Fibroblast of pulmonary artery (primary cell): ENCODE results near the gene PNPO.
A peak's percentile ranks its signal among the peaks of the same experiment; 100 is the strongest.

ENCODE experiments used
- DNase-seq: peaks from one replicate; pipeline ENCODE4 v3.0.0-alpha.2; 2010; ENCODE audit warnings: low read depth
- H3K4me3 ChIP-seq: replicated peaks from 2 replicates; pipeline ENCODE4 v1.5.1; 2011; ENCODE audit warnings: low read depth, mild to moderate bottlenecking, control low read depth, low read length, moderate library complexity
- CTCF ChIP-seq: IDR thresholded peaks from 2 replicates; pipeline ENCODE4 v1.5.1; 2011; ENCODE audit warnings: mild to moderate bottlenecking, control low read depth, low read length, inconsistent platforms; ENCODE audit errors: missing control alignments

PNPO gene

DNA sequence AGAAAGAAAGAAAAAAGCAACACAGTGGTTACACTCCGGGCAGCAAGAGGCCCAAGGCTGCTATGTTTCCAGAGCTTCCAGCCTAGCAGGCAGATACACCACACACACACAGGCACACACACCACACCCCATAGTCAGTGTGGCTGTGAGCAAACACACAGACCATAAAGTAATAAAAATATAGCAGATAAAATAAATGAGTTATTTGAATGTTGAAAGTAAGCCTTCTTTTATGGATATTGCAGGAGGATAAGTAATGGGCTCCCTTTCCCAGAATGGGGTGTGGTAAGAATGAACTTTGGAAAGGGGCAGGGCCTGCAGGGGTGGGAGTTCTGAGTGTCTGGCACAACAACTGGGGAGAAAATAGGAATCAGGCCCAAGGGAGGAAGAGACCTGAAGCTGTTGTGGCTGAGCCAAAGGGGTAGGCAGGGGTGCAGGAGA lies 24.7 kb downstream of the PNPO start:
- TF ChIP-seq CTCF = no peak
- no peak for DNase-seq

GRCh38 chr17:47967607-47968252 lies 26.4 kb downstream of the PNPO start:
- peak; percentile 70 for DNase-seq
- no peak overlapping the region for H3K4me3 ChIP-seq
- TF ChIP-seq CTCF = no peak

More for the DNA sequence above, 24.7 kb downstream of the PNPO start:
- H3K4me3 ChIP-seq = no peak overlapping the region

DNA sequence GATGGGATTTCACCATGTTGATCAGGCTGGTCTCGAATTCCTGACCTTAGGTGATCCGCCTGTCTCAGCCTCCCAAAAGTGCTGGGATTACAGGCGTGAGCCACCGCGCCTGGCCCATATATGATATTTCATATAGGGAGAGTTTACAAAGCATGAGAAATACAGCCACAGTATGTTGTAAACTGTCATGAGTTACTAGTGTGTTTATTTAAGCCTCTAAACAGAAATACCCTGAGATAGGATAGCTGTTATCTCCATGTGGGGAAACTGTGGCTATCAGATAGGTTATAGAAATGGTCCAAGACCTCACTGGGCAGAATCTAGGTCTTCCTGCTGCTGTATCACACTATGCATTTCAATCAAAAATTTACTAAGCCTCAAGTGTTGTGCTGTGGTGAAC lies 27.5 kb downstream of the PNPO start:
- no peak overlapping the region for H3K4me3 ChIP-seq
- DNase-seq = no peak
- no peak for TF ChIP-seq CTCF

DNA sequence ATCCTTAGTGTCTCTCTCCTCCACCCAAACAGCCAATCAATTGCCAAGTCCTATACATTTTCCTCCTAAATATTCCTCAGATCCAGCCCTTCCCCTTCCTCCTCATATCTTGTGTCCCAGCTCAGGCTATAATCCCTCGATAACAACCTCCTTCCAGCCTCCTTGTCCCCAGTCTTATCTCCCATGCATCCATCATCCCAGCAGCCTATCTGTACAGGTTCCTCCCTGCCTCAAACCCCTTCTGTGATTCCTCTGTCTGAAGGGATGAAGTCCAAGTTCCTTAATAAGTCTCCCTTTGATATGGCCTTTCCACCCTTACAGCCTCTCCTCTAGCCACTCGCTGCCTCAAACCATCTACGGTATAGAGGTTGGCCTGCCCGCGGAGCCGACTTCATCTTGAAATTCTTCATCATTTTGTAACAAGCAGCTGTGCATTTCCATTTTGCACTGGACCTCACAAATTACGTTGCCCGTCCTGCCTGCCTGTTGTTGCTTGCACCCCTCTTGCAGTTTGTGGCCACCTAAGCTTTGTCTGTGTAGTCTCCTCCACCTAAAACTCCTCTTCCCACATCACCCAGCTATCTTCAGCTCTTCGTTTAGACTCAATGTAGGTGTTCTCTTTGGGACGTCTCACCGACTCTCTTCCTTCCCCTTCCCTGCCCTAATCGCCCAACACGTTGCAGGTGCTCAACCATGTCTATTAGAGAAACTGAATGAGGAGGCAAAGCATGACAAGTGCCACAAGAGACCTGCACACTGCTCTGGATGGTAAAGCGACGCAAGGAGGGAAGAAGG lies 28.8 kb downstream of the PNPO start:
- no peak for TF ChIP-seq CTCF
- no peak for DNase-seq
- peak overlapping the region; percentile 41 for H3K4me3 ChIP-seq

DNA sequence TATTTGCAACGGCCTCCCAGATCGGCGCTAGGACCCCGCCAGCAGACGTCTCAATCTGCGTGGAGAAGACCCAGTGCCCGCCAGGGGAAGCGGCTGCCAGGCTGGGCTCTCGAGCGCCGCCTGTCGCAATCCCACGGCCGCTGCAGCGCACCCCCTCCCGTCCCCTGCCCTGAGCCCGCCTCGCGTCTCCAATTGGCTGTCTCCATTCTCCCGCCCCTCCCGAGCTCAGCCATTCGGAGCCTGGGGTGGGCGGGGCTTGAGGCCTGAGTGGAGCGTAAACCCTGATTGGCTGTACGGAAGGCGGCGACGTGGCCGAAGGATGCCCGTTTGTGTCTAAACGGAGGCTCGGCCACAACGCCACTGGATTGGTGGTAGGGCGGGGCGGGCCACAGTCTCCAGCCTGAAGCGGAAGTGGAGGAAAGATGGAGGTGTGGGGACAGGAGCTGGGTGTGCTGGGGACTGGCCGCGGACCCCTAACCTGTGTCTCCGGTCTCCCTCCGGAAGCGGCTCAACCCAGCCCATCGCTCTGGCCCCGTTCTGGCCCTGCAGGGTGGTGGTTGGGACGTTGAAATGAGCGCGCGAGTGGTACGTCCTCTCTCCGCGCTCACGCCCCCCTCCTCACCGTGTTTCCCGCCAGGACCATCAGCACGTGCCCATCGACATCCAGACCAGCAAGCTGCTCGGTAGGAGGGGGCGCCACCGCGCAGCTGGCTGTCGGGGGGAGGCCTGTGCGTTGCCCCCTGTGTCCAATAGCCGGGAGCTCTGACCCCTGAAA lies 29.5 kb downstream of the PNPO start, which contains the start of gene CDK5RAP3:
Gene CDK5RAP3 (plus strand): TSS at position 389 of the 775 bp plus-strand sequence. CDS start 34 bp downstream, at position 423.
- peak; percentile 99 for DNase-seq
- peak; percentile 79 for TF ChIP-seq CTCF
- H3K4me3 ChIP-seq = peak within 1 kb of the TSS; percentile 89

GRCh38 chr17:47973541-47973940 lies 32.2 kb downstream of the PNPO start:
- no peak overlapping the region for H3K4me3 ChIP-seq
- DNase-seq = no peak
- TF ChIP-seq CTCF = no peak
